Small intestine (tissue), 7 donors: ENCODE results near the gene PLEKHG5. TPM values are rescaled to one million over a fixed set of nuclear protein-coding genes. Genes with fewer than 3 reads are reported as not detected.
"Not testable (repeated sequence)": the region's sequence is repeated elsewhere in the genome, so short reads cannot be mapped to it uniquely, and the experiment has no call there.

Experiments used
- DNase-seq, 2 donors: peaks; one replicate each; pipeline versions ENCODE4 v3.0.0 to v3.0.0-alpha.2; 2013
- FAIRE-seq: peaks from 2 replicates; lab custom pipeline; 2012; peaks lifted over from hg19 to GRCh38; lab: Jason Lieb, UNC
- H3K27ac ChIP-seq, 3 donors: one replicate each; pipeline ENCODE4 v1.5.1; 2013; ENCODE audit warnings: low read length in 2 of 3, mild to moderate bottlenecking in 2 of 3, control low read depth in 1 of 3, inconsistent platforms in 1 of 3, low read depth in 1 of 3, moderate library complexity in 1 of 3
- H3K27me3 ChIP-seq, 3 donors: one replicate each; pipeline ENCODE4 v1.6.1; 2013; ENCODE audit warnings: low read length in 3 of 3, inconsistent platforms in 1 of 3; ENCODE audit not compliant: control insufficient read depth in 3 of 3, insufficient read depth in 3 of 3
- H3K36me3 ChIP-seq, 3 donors: one replicate each; pipeline ENCODE4 v1.6.1; 2013; ENCODE audit warnings: low read length in 3 of 3, inconsistent platforms in 1 of 3, low read depth in 1 of 3, mild to moderate bottlenecking in 1 of 3, moderate library complexity in 1 of 3; ENCODE audit not compliant: control insufficient read depth in 3 of 3, insufficient read depth in 2 of 3
- H3K4me1 ChIP-seq, 3 donors: one replicate each; pipeline ENCODE4 v1.6.1; 2013; ENCODE audit warnings: low read length in 2 of 3, inconsistent platforms in 1 of 3, low read depth in 1 of 3, mild to moderate bottlenecking in 1 of 3, moderate library complexity in 1 of 3; ENCODE audit not compliant: control insufficient read depth in 3 of 3, insufficient read depth in 2 of 3
- H3K4me3 ChIP-seq, 3 donors: one replicate each; pipeline ENCODE4 v1.5.1; 2013; ENCODE audit warnings: low read length in 3 of 3, control low read depth in 1 of 3, inconsistent platforms in 1 of 3, low read depth in 1 of 3, mild to moderate bottlenecking in 1 of 3, moderate library complexity in 1 of 3
- H3K9me3 ChIP-seq, 2 donors: one replicate each; pipeline ENCODE4 v1.6.1; 2013; ENCODE audit warnings: low read depth in 1 of 2, low read length in 1 of 2; ENCODE audit not compliant: control insufficient read depth in 2 of 2, insufficient read depth in 1 of 2
- WGBS, 3 donors: extraction: QIAGEN DNeasy Blood & Tissue Kit; methylation state at CpG; one replicate each; pipeline ENCODE4 v1.1.7; 2013; 5-methylcytosine and 5-hydroxymethylcytosine counted together
- polyA plus RNA-seq, 4 donors: library from polyadenylated mRNA; stranded (reverse) in 3 of 4; unstranded in 1 of 4; fragments of 200-250 nt in 3 of 4; fragments of 120-200 nt in 1 of 4; gene quantifications; one replicate each; pipeline versions ENCODE4 v1.2.1 to v1.2.3, GENCODE V29; 2013
- donor health status: healthy with polysubstance abuse.
- donor health status: control.
- donor health status: control.
- donor health status: Bipolar disorder and iron deficiency.
- donor health status: healthy.

Gene PLEKHG5
- polyA plus RNA-seq, 4 donors: 2.4 to 13.5 (median 7.1) TPM

GRCh38 chr1:6447818-6448748, 43.4 kb downstream of the PLEKHG5 start:
- Histone ChIP-seq H3K36me3 (peaks cover 0 to 32% (median 0%) of the 10 kb centered on the region in 3 donors), H3K27me3 (peaks cover 0 to 21% (median 17%) of the 10 kb centered on the region in 3 donors), H3K4me1 (peaks cover 0 to 31% (median 0%) of the 10 kb centered on the region in 3 donors), H3K4me3 (peak overlapping the region in 2 of 3 donors; percentile 54 to 82), H3K9me3 (no peaks in the 10 kb centered on the region), H3K27ac (peak overlapping the region; percentile 65 to 97 (median 88))
- no peak for FAIRE-seq
- peak in 1 of 2 donors; percentile 89 for DNase-seq
- 1 to 3% (median 3%) methylated on average over 46 to 68 of the region's 68 CpGs for WGBS, 3 donors

GRCh38 chr1:6447016-6447817, 44.2 kb downstream of the PLEKHG5 start:
- FAIRE-seq (no peak), DNase-seq (no peak)
- H3K27ac ChIP-seq: peak overlapping the region in 1 of 3 donors; percentile 97
- 2 to 3% (median 3%) methylated on average over 51 to 67 of the region's 67 CpGs for whole genome bisulfite sequencing, 3 donors
- H3K36me3 ChIP-seq: peaks cover 0 to 24% (median 0%) of the 10 kb centered on the region in 3 donors
- H3K9me3 ChIP-seq: no peaks in the 10 kb centered on the region
- peak overlapping the region in 2 of 3 donors; percentile 54 to 82 for H3K4me3 ChIP-seq
- peaks cover 0 to 21% (median 17%) of the 10 kb centered on the region in 3 donors for H3K27me3 ChIP-seq
- peaks cover 0 to 28% (median 0%) of the 10 kb centered on the region in 3 donors for H3K4me1 ChIP-seq

DNA sequence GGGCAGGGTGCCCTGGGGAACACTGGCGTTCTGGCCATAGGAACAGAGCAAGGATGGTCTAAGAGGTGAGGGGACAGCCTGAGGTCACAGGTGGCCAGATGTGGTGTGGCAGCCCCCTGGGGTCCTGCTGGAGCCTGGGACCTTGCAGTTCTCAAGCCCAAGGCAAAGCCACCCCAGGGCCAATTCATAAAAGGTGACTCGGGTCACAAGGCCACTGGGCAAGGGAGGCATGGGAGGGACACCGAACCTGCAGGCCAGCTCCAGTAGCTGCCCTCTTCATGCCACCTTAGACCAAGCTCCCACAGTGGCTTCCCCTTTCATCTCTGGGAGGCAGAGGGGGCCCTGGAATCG, 44.8 kb downstream of the PLEKHG5 start:
- FAIRE-seq (no peak), DNase-seq (no peak)
- H3K4me1 ChIP-seq: peaks cover 0 to 28% (median 0%) of the 10 kb centered on the region in 3 donors
- peak overlapping the region in 1 of 3 donors; percentile 82 for H3K4me3 ChIP-seq
- no peaks in the 10 kb centered on the region for H3K9me3 ChIP-seq
- WGBS, 3 donors: 42 to 60% (median 55%) methylated on average over 4 of the region's 4 CpGs
- peaks cover 0 to 18% (median 0%) of the 10 kb centered on the region in 3 donors for H3K36me3 ChIP-seq
- H3K27me3 ChIP-seq: peaks cover 0 to 22% (median 17%) of the 10 kb centered on the region in 3 donors
- H3K27ac ChIP-seq: no peak overlapping the region

DNA sequence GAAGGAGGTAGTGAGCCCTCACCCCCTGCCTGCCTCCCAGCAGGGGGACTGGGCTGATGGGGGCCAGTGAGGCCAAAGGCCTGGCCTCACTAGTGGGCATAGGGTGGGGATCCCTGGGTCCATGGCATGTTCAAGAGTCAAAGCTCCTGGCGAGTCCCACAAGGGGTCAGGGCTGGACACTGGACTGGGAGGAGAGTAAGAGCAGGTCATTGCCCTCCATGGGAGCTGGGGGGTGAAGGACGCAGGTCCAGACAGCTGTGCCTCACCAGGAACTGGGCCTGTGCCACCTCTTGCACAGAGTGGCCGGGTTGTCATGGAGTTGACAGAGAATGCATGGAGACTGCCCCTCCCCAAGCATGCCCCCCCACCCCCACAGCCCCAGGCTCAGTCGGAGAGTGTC, 45.5 kb downstream of the PLEKHG5 start:
- H3K27me3 ChIP-seq: peaks cover 0 to 27% (median 17%) of the 10 kb centered on the region in 3 donors
- H3K4me3 ChIP-seq, H3K9me3 ChIP-seq, FAIRE-seq, H3K27ac ChIP-seq, DNase-seq: not testable (repeated sequence)
- peaks cover 0 to 28% (median 0%) of the 10 kb centered on the region in 3 donors for H3K4me1 ChIP-seq
- peaks cover 0 to 14% (median 0%) of the 10 kb centered on the region in 3 donors for H3K36me3 ChIP-seq
- WGBS, 3 donors: 84 to 90% (median 84%) methylated on average over 2 to 4 of the region's 4 CpGs

GRCh38 chr1:6445062-6445763, 46.3 kb downstream of the PLEKHG5 start:
- Histone ChIP-seq H3K36me3 (peaks cover 0 to 9% (median 0%) of the 10 kb centered on the region in 3 donors), H3K27me3 (peaks cover 0 to 29% (median 15%) of the 10 kb centered on the region in 3 donors), H3K4me1 (peaks cover 0 to 28% (median 0%) of the 10 kb centered on the region in 3 donors), H3K9me3 (no peaks in the 10 kb centered on the region), H3K4me3 (no peak overlapping the region), H3K27ac (no peak overlapping the region)
- DNase-seq (peak in 1 of 2 donors; percentile 68), FAIRE-seq (no peak)
- 39 to 51% (median 39%) methylated on average over 16 to 19 of the region's 19 CpGs for WGBS, 3 donors

DNA sequence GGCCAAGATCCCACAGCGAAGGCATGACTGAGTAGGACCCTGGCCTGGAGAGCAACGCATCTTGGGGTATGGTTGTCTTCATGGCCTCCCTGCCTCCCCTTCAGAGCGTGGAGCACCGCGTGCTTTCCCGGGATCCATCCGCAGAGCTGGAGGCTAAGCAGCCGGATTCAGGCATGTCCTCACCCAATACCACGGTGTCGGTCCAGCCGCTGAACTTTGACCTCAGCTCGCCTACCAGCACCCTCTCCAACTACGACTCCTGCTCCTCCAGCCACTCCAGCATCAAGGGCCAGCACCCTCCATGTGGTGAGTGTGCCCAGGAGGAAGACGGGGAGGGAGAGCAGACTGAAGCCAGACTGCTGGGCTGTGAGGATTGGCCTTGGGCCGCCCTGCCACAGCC, 47.1 kb downstream of the PLEKHG5 start:
- DNase-seq: no peak
- Histone ChIP-seq H3K4me3 (no peak overlapping the region), H3K36me3 (peaks cover 0 to 2% (median 0%) of the 10 kb centered on the region in 3 donors), H3K9me3 (no peaks in the 10 kb centered on the region), H3K4me1 (peaks cover 0 to 29% (median 0%) of the 10 kb centered on the region in 3 donors), H3K27me3 (peaks cover 0 to 27% (median 12%) of the 10 kb centered on the region in 3 donors), H3K27ac (no peak overlapping the region)
- 68 to 84% (median 77%) methylated on average over 8 to 15 of the region's 15 CpGs for WGBS, 3 donors
- no peak for FAIRE-seq

GRCh38 chr1:6443339-6444115, 47.9 kb downstream of the PLEKHG5 start:
- Histone ChIP-seq H3K27ac (no peak overlapping the region), H3K4me3 (no peak overlapping the region), H3K4me1 (peaks cover 0 to 25% (median 0%) of the 10 kb centered on the region in 3 donors), H3K27me3 (peaks cover 0 to 24% (median 12%) of the 10 kb centered on the region in 3 donors), H3K36me3 (no peaks in the 10 kb centered on the region), H3K9me3 (no peaks in the 10 kb centered on the region)
- 77 to 81% (median 80%) methylated on average over 21 of the region's 21 CpGs for WGBS, 3 donors
- no peak for FAIRE-seq
- no peak for DNase-seq
